ENCODE data around the gene MASP2.

MASP2 gene

GRCh38 chr1:10989095-10989494 is 57.9 kb downstream of the MASP2 start:
- DNase-seq (ENCODE audit: low read depth) = no peak

- DNase-seq (ENCODE audit: low read depth) = no peak
Observed at GRCh38 chr1:10987840-10988417, 59.1 kb downstream of the MASP2 start.

GRCh38 chr1:10986525-10986890 is 60.5 kb downstream of the MASP2 start:
- DNase-seq (ENCODE audit: low read depth) = no peak

- no peak for DNase-seq (ENCODE audit: low read depth)
Observed at GRCh38 chr1:10980841-10981727, 66.0 kb downstream of the MASP2 start.

- DNase-seq (ENCODE audit: low read depth) = no peak
Observed at GRCh38 chr1:10980094-10980577, 66.9 kb downstream of the MASP2 start.

- DNase-seq (ENCODE audit: low read depth) = no peak
Observed at GRCh38 chr1:10979483-10979920, 67.5 kb downstream of the MASP2 start.

- no peak for DNase-seq (ENCODE audit: low read depth)
Observed at GRCh38 chr1:10978719-10979118, 68.3 kb downstream of the MASP2 start.
